ENCODE results near the gene MYBL2. TPM values are rescaled to one million over a fixed set of nuclear protein-coding genes. Genes with fewer than 3 reads are reported as not detected.
"Not testable (repeated sequence)": the region's sequence is repeated elsewhere in the genome, so short reads cannot be mapped to it uniquely, and the experiment has no call there.

The MYBL2 gene
- total RNA-seq, 8 experiments from 2014 or later = 1.1 to 47.3 (median 1.5) TPM; not detected in 1

GRCh38 chr20:43749734-43750294 is 82.9 kb downstream of the MYBL2 start:
- peaks cover 0 to 5% of the 10 kb centered on the region in 2 donors for H3K4me1 ChIP-seq (replicated peaks in 1 of 2)
- WGBS, 10 experiments = 3 to 35% (median 11%) methylated on average over 2 to 10 of the region's 23 CpGs; no CpG with 5 or more reads in 6 of the 10 experiments
- ATAC-seq (replicated peaks in 6 of 8) = peak; percentile 76 to 97 (median 92)
- in situ Hi-C loops (cut with MboI; ENCODE audit: low pct_unique_long_range_greater_than_20kb in 2 of 9, low sequenced_read_pairs in 9 of 9, unreplicated experiment in 9 of 9) = loop anchor here (5.0 to 25.0 kb wide), 5 partner anchors 162 to 337 kb away; partner anchors contain the start of gene TOX2 (in 1 of the 9)
- no peak overlapping the region for H3K4me3 ChIP-seq
- H3K27ac ChIP-seq = no peak overlapping the region

- H3K4me1 ChIP-seq (replicated peaks in 1 of 2) = peaks cover 0 to 3% of the 10 kb centered on the region in 2 donors
- no peak for ATAC-seq (replicated peaks in 6 of 8)
- no peak overlapping the region for H3K4me3 ChIP-seq
- no peak overlapping the region for H3K27ac ChIP-seq
- in situ Hi-C loops (cut with MboI; ENCODE audit: low pct_unique_long_range_greater_than_20kb in 2 of 9, low sequenced_read_pairs in 9 of 9, unreplicated experiment in 9 of 9) = loop anchor here in 6 of 9 experiments (5.0 to 25.0 kb wide), 5 partner anchors 162 to 337 kb away; partner anchors contain the start of gene TOX2 (in 1 of the 6)
Observed at GRCh38 chr20:43750774-43751166, 83.9 kb downstream of the MYBL2 start.

- in situ Hi-C loops (cut with MboI; ENCODE audit: low pct_unique_long_range_greater_than_20kb in 2 of 9, low sequenced_read_pairs in 9 of 9, unreplicated experiment in 9 of 9) = loop anchor here in 6 of 9 experiments (5.0 to 25.0 kb wide), 5 partner anchors 161 to 336 kb away; partner anchors contain the start of gene TOX2 (in 1 of the 6)
- peaks cover 0 to 3% of the 10 kb centered on the region in 2 donors for H3K4me1 ChIP-seq (replicated peaks in 1 of 2)
- ATAC-seq (replicated peaks in 6 of 8) = no peak
- H3K4me3 ChIP-seq = no peak overlapping the region
- WGBS, 10 experiments = 67 to 100% (median 87%) methylated on average over 2 to 11 of the region's 11 CpGs; no CpG with 5 or more reads in 3 of the 10 experiments
- no peak overlapping the region for H3K27ac ChIP-seq
Observed at GRCh38 chr20:43751167-43752050, 84.5 kb downstream of the MYBL2 start.

GRCh38 chr20:43752051-43752360 is 85.1 kb downstream of the MYBL2 start:
- in situ Hi-C loops (cut with MboI; ENCODE audit: low pct_unique_long_range_greater_than_20kb in 2 of 9, low sequenced_read_pairs in 9 of 9, unreplicated experiment in 9 of 9) = loop anchor here in 6 of 9 experiments (5.0 to 25.0 kb wide), 5 partner anchors 160 to 335 kb away; partner anchors contain the start of gene TOX2 (in 1 of the 6)
- H3K27ac ChIP-seq = no peak overlapping the region
- WGBS, 10 experiments = 63 to 100% (median 87%) methylated on average over 1 to 4 of the region's 4 CpGs; no CpG with 5 or more reads in 5 of the 10 experiments
- no peak for ATAC-seq (replicated peaks in 6 of 8)
- peaks cover 0 to 3% of the 10 kb centered on the region in 2 donors for H3K4me1 ChIP-seq (replicated peaks in 1 of 2)
- H3K4me3 ChIP-seq = no peak overlapping the region

GRCh38 chr20:43752561-43753301 is 85.8 kb downstream of the MYBL2 start:
- WGBS, 10 experiments = 53 to 100% (median 94%) methylated on average over 1 to 8 of the region's 13 CpGs; no CpG with 5 or more reads in 3 of the 10 experiments
- Histone ChIP-seq H3K27ac (no peak overlapping the region), H3K4me3 (no peak overlapping the region), H3K4me1 (replicated peaks in 1 of 2) (peaks cover 0 to 3% of the 10 kb centered on the region in 2 donors)
- in situ Hi-C loops (cut with MboI; ENCODE audit: low pct_unique_long_range_greater_than_20kb in 2 of 9, low sequenced_read_pairs in 9 of 9, unreplicated experiment in 9 of 9) = loop anchor here in 6 of 9 experiments (5.0 to 25.0 kb wide), 5 partner anchors 160 to 335 kb away; partner anchors contain the start of gene TOX2 (in 1 of the 6)
- ATAC-seq (replicated peaks in 6 of 8) = no peak

- in situ Hi-C loops (cut with MboI; ENCODE audit: low pct_unique_long_range_greater_than_20kb in 2 of 9, low sequenced_read_pairs in 9 of 9, unreplicated experiment in 9 of 9) = loop anchor here in 5 of 9 experiments (10.0 to 25.0 kb wide), 4 partner anchors 157 to 332 kb away; partner anchors contain the start of gene TOX2 (in 1 of the 5)
- Histone ChIP-seq H3K4me3 (no peak overlapping the region), H3K4me1 (replicated peaks in 1 of 2) (no peaks in the 10 kb centered on the region), H3K27ac (no peak overlapping the region)
- WGBS, 10 experiments = 37 to 100% (median 87%) methylated on average over 3 to 7 of the region's 7 CpGs; no CpG with 5 or more reads in 1 of the 10 experiments
- no peak for ATAC-seq (replicated peaks in 6 of 8)
Observed at GRCh38 chr20:43755390-43755789, 88.5 kb downstream of the MYBL2 start.

- H3K4me1 ChIP-seq (replicated peaks in 1 of 2) = no peaks in the 10 kb centered on the region
- no peak for ATAC-seq (replicated peaks in 6 of 8)
- in situ Hi-C loops (cut with MboI; ENCODE audit: low pct_unique_long_range_greater_than_20kb in 2 of 9, low sequenced_read_pairs in 9 of 9, unreplicated experiment in 9 of 9) = loop anchor here in 5 of 9 experiments (10.0 to 25.0 kb wide), 4 partner anchors 156 to 331 kb away; partner anchors contain the start of gene TOX2 (in 1 of the 5)
- H3K27ac ChIP-seq = no peak overlapping the region
- H3K4me3 ChIP-seq = no peak overlapping the region
- WGBS, 10 experiments = 24 to 98% (median 76%) methylated on average over 2 to 7 of the region's 8 CpGs; no CpG with 5 or more reads in 2 of the 10 experiments
Observed at GRCh38 chr20:43755851-43756250, 88.9 kb downstream of the MYBL2 start.

GRCh38 chr20:43757888-43758287 is 91.0 kb downstream of the MYBL2 start:
- peaks cover 4 to 10% of the 10 kb centered on the region in 2 donors for H3K4me1 ChIP-seq (replicated peaks in 1 of 2)
- in situ Hi-C loops (cut with MboI; ENCODE audit: low pct_unique_long_range_greater_than_20kb in 2 of 9, low sequenced_read_pairs in 9 of 9, unreplicated experiment in 9 of 9) = loop anchor here in 5 of 9 experiments (10.0 to 25.0 kb wide), 4 partner anchors 154 to 329 kb away; partner anchors contain the start of gene TOX2 (in 1 of the 5)
- 10 to 100% (median 80%) methylated on average over 1 to 5 of the region's 6 CpGs; no CpG with 5 or more reads in 2 of the 10 experiments for WGBS, 10 experiments
- ATAC-seq (replicated peaks in 6 of 8) = peak in 2 of 8 experiments; percentile 22 to 52
- H3K4me3 ChIP-seq, H3K27ac ChIP-seq: not testable (repeated sequence)

- H3K27ac ChIP-seq = no peak overlapping the region
Observed at GRCh38 chr20:43761386-43762340, 94.7 kb downstream of the MYBL2 start.

GRCh38 chr20:43762911-43763310 is 96.0 kb downstream of the MYBL2 start:
- H3K4me3 ChIP-seq = no peak overlapping the region
- H3K27ac ChIP-seq = no peak overlapping the region
- in situ Hi-C loops (cut with MboI; ENCODE audit: low pct_unique_long_range_greater_than_20kb in 2 of 9, low sequenced_read_pairs in 9 of 9, unreplicated experiment in 9 of 9) = loop anchor here in 2 of 9 experiments (25.0 kb wide), 2 partner anchors 149 to 324 kb away; partner anchors contain the start of gene TOX2 (in 1 of the 2)
- peaks cover 13 to 22% of the 10 kb centered on the region in 2 donors for H3K4me1 ChIP-seq (replicated peaks in 1 of 2)
- ATAC-seq (replicated peaks in 6 of 8) = no peak
- 40 to 89% (median 82%) methylated on average over 1 to 7 of the region's 7 CpGs; no CpG with 5 or more reads in 6 of the 10 experiments for WGBS, 10 experiments

More at GRCh38 chr20:43761386-43762340, 94.7 kb downstream of the MYBL2 start:
- H3K4me3 ChIP-seq = no peak overlapping the region
- ATAC-seq (replicated peaks in 6 of 8) = peak; percentile 46 to 97 (median 92)
- H3K4me1 ChIP-seq (replicated peaks in 1 of 2) = peaks cover 13 to 22% of the 10 kb centered on the region in 2 donors
- in situ Hi-C loops (cut with MboI; ENCODE audit: low pct_unique_long_range_greater_than_20kb in 2 of 9, low sequenced_read_pairs in 9 of 9, unreplicated experiment in 9 of 9) = loop anchor here in 2 of 9 experiments (25.0 kb wide), 2 partner anchors 151 to 326 kb away; partner anchors contain the start of gene TOX2 (in 1 of the 2)
- WGBS, 10 experiments = 20 to 100% (median 64%) methylated on average over 3 to 11 of the region's 15 CpGs

- Histone ChIP-seq H3K4me1 (replicated peaks in 1 of 2) (peaks cover 13 to 22% of the 10 kb centered on the region in 2 donors), H3K27ac (no peak overlapping the region), H3K4me3 (no peak overlapping the region)
- in situ Hi-C loops (cut with MboI; ENCODE audit: low pct_unique_long_range_greater_than_20kb in 2 of 9, low sequenced_read_pairs in 9 of 9, unreplicated experiment in 9 of 9) = loop anchor here in 2 of 9 experiments (25.0 kb wide), 2 partner anchors 146 to 321 kb away; partner anchors contain the start of gene TOX2 (in 1 of the 2)
- 0 to 60% (median 13%) methylated on average over 1 to 6 of the region's 7 CpGs for WGBS, 10 experiments
- peak in 6 of 8 experiments; percentile 32 to 67 (median 52) for ATAC-seq (replicated peaks in 6 of 8)
Observed at GRCh38 chr20:43765916-43766315, 99.0 kb downstream of the MYBL2 start.

Data from motor neuron (in vitro differentiated cells).